CD8-positive, alpha-beta memory T cell (primary cell): ENCODE results near the gene RFC3. TPM values are rescaled to one million over a fixed set of nuclear protein-coding genes. Genes with fewer than 3 reads are reported as not detected.

Experiments used
- CTCF ChIA-PET: fragments of 350-600 bp; sonication (Branson Sonifier 250); formaldehyde crosslinking; loops from one replicate; lab custom pipeline; 2021; ENCODE audit warnings: antibody characterized with exemption; lab: Charles Lee
- POLR2A ChIA-PET: fragments of 350-600 bp; sonication (Branson Sonifier 250); formaldehyde crosslinking; loops from one replicate; lab custom pipeline; 2021; ENCODE audit warnings: antibody characterized with exemption; lab: Charles Lee
- DNase-seq, 5 donors: peaks; one replicate each; pipeline versions ENCODE4 v3.0.0 to v3.0.0-alpha.2; 2020 to 2022; ENCODE audit warnings: mixed read lengths in 1 of 5
- H3K27ac ChIP-seq: one replicate; pipeline ENCODE4 v1.7.0; 2013; ENCODE audit warnings: low read depth, mild to moderate bottlenecking, low read length, moderate library complexity
- H3K27me3 ChIP-seq: 2 replicates; pipeline ENCODE4 v1.7.0; 2013; ENCODE audit warnings: low read length, mild to moderate bottlenecking; ENCODE audit not compliant: insufficient read depth, poor library complexity, severe bottlenecking
- H3K36me3 ChIP-seq: 2 replicates; pipeline ENCODE4 v1.7.0; 2013; ENCODE audit warnings: mild to moderate bottlenecking, low read length, moderate library complexity; ENCODE audit not compliant: insufficient read depth
- H3K4me1 ChIP-seq: 2 replicates; pipeline ENCODE4 v1.7.0; 2013; ENCODE audit warnings: mild to moderate bottlenecking, low read length, moderate library complexity; ENCODE audit not compliant: insufficient read depth
- H3K4me3 ChIP-seq: 2 replicates; pipeline ENCODE4 v1.7.0; 2013; ENCODE audit warnings: mild to moderate bottlenecking, low read length
- H3K9me3 ChIP-seq: 2 replicates; pipeline ENCODE4 v1.7.0; 2013; ENCODE audit warnings: mild to moderate bottlenecking, low read length
- H3K27ac Mint-ChIP-seq, 8 donors: one replicate each; pipeline ENCODE4 v1.8.0; 2020 to 2021; ENCODE audit warnings: mixed read lengths in 8 of 8, mild to moderate bottlenecking in 6 of 8, inconsistent platforms in 3 of 8, moderate library complexity in 3 of 8
- H3K27me3 Mint-ChIP-seq, 2 donors: one replicate each; pipeline ENCODE4 v1.8.0; 2020 to 2021; ENCODE audit warnings: mixed read lengths in 2 of 2, mild to moderate bottlenecking in 1 of 2, moderate library complexity in 1 of 2
- H3K36me3 Mint-ChIP-seq, 3 donors: one replicate each; pipeline ENCODE4 v1.8.0; 2020 to 2021; ENCODE audit warnings: mixed read lengths in 3 of 3, inconsistent platforms in 1 of 3, mild to moderate bottlenecking in 1 of 3
- H3K4me1 Mint-ChIP-seq, 3 donors: one replicate each; pipeline ENCODE4 v1.8.0; 2020 to 2021; ENCODE audit warnings: mixed read lengths in 3 of 3, inconsistent platforms in 1 of 3, mild to moderate bottlenecking in 1 of 3
- H3K4me3 Mint-ChIP-seq, 7 donors: one replicate each; pipeline ENCODE4 v1.8.0; 2020 to 2021; ENCODE audit warnings: mixed read lengths in 7 of 7, mild to moderate bottlenecking in 6 of 7, moderate library complexity in 4 of 7, inconsistent platforms in 2 of 7
- H3K9me3 Mint-ChIP-seq, 5 donors: one replicate each; pipeline ENCODE4 v1.8.0; 2020 to 2022; ENCODE audit warnings: mixed read lengths in 5 of 5, mild to moderate bottlenecking in 3 of 5, moderate library complexity in 2 of 5, inconsistent platforms in 1 of 5
- polyA plus RNA-seq: library from polyadenylated mRNA; unstranded; fragments of 300-500 nt; fragmentation: Illumina TruSeq; gene quantifications from one replicate; pipeline ENCODE4 v1.2.3, GENCODE V29; 2021
- total RNA-seq, 2 experiments: library from RNA; stranded (reverse); gene quantifications; one replicate each; pipeline ENCODE4 v1.2.3, GENCODE V29; 2021

RFC3 gene
- total and polyA plus RNA-seq, 3 experiments from 2014 or later = 3.4 to 59.2 (median 58.0) TPM

- peaks cover 0 to 22% (median 3%) of the 10 kb centered on the region in 3 donors for H3K36me3 Mint-ChIP-seq
- H3K36me3 ChIP-seq = no peaks in the 10 kb centered on the region
- CTCF ChIA-PET = no interaction called here
- H3K4me3 Mint-ChIP-seq = peak overlapping the region in 5 of 7 donors; percentile 38 to 78 (median 52)
- peak overlapping the region in 3 of 8 donors; percentile 10 to 38 (median 14) for H3K27ac Mint-ChIP-seq
- DNase-seq = no peak
- no peaks in the 10 kb centered on the region for H3K27me3 ChIP-seq
- POLR2A ChIA-PET = interaction anchor here (0.6 to 1.7 kb wide), 2 partner anchors 45 to 274 kb away, joined by 3 to 4 read pairs; no protein-coding TSS in a partner anchor
- H3K9me3 ChIP-seq = no peaks in the 10 kb centered on the region
- peaks cover 13% of the 10 kb centered on the region for H3K4me1 ChIP-seq
- H3K9me3 Mint-ChIP-seq = peaks cover 0 to 2% (median 0%) of the 10 kb centered on the region in 5 donors
- H3K4me3 ChIP-seq = no peak overlapping the region
- H3K4me1 Mint-ChIP-seq = peaks cover 17 to 21% (median 19%) of the 10 kb centered on the region in 3 donors
- H3K27ac ChIP-seq = no peak overlapping the region
- H3K27me3 Mint-ChIP-seq = peaks cover 0 to 4% of the 10 kb centered on the region in 2 donors
These were observed 1.0 kb upstream of the RFC3 start for GRCh38 chr13:33816912-33817311.

DNA sequence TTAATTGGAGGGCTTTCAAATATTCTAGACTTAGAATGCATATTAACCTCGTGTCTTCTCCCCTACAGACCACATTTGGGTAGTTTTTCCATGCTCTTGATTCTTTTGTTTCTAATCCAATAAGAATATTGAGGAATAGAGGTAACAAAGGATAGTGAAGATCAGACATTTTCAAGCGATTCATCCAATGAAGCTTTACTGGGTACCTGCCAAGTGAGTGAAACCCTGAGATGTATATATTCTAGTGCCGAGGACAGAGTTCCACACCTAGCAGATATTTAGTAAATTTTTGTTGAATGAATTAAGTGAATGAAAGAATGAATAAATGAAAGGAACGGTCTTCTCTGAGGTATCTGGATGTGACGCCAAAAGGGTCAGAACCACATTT, 442 bp upstream of the RFC3 start:
- no peaks in the 10 kb centered on the region for H3K27me3 ChIP-seq
- peak overlapping the region; percentile 84 to 97 (median 94) for H3K27ac Mint-ChIP-seq
- H3K4me1 ChIP-seq = peaks cover 13% of the 10 kb centered on the region
- DNase-seq = no peak
- CTCF ChIA-PET = interaction anchor here (0.5 to 1.7 kb wide), 6 partner anchors 9 to 1422 kb away, joined by 3 to 4 read pairs (median 3); no protein-coding TSS in a partner anchor
- H3K4me3 Mint-ChIP-seq = peak overlapping the region; percentile 86 to 98 (median 95)
- H3K27me3 Mint-ChIP-seq = peaks cover 0 to 4% of the 10 kb centered on the region in 2 donors
- H3K36me3 Mint-ChIP-seq = peaks cover 0 to 23% (median 3%) of the 10 kb centered on the region in 3 donors
- H3K27ac ChIP-seq = peak overlapping the region; percentile 64
- H3K9me3 ChIP-seq = no peaks in the 10 kb centered on the region
- H3K4me3 ChIP-seq = peak overlapping the region; percentile 86
- no peaks in the 10 kb centered on the region for H3K36me3 ChIP-seq
- peaks cover 0 to 2% (median 0%) of the 10 kb centered on the region in 5 donors for H3K9me3 Mint-ChIP-seq
- POLR2A ChIA-PET = interaction anchor here (0.6 to 1.7 kb wide), 3 partner anchors 44 to 275 kb away, joined by 3 to 4 read pairs (median 3); no protein-coding TSS in a partner anchor
- peaks cover 17 to 21% (median 19%) of the 10 kb centered on the region in 3 donors for H3K4me1 Mint-ChIP-seq

GRCh38 chr13:33825083-33825482, 7.1 kb downstream of the RFC3 start:
- Mint-ChIP-seq H3K9me3 (no peaks in the 10 kb centered on the region), H3K36me3 (peaks cover 0 to 56% (median 21%) of the 10 kb centered on the region in 3 donors), H3K27ac (peak overlapping the region in 1 of 8 donors; percentile 75), H3K4me3 (no peak overlapping the region), H3K4me1 (no peaks in the 10 kb centered on the region), H3K27me3 (no peaks in the 10 kb centered on the region)
- H3K4me3 ChIP-seq = no peak overlapping the region
- no peaks in the 10 kb centered on the region for H3K9me3 ChIP-seq
- no peaks in the 10 kb centered on the region for H3K36me3 ChIP-seq
- ChIA-PET POLR2A (no interaction called here), CTCF (no interaction called here)
- no peak overlapping the region for H3K27ac ChIP-seq
- no peaks in the 10 kb centered on the region for H3K4me1 ChIP-seq
- no peak for DNase-seq
- no peaks in the 10 kb centered on the region for H3K27me3 ChIP-seq

DNA sequence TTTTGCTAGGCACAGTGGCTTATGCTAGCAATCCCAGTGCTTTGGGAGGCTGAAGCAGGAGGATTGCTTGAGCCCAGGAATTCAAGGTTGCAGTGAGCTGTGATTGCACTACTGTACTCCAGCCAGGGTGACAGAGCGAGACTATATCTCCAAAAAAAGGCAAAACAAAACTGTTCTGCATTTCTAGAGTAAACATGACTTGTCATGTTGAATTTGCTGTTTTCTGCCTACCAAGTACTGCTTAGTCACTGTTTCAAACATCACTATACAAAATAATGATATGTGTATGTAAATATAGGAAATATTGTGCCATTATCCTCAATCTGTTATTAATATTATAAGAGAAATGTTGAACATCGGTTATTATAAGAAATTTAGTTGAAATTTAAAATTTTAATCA, 9.2 kb downstream of the RFC3 start:
- CTCF ChIA-PET = interaction anchor here (1.2 kb wide), 1 partner anchor 9 kb away, joined by 3 read pairs; the partner anchor contains the start of gene RFC3
- Mint-ChIP-seq H3K4me1 (no peaks in the 10 kb centered on the region), H3K27me3 (no peaks in the 10 kb centered on the region), H3K9me3 (no peaks in the 10 kb centered on the region), H3K27ac (no peak overlapping the region), H3K4me3 (no peak overlapping the region), H3K36me3 (peaks cover 0 to 61% (median 20%) of the 10 kb centered on the region in 3 donors)
- Histone ChIP-seq H3K4me1 (no peaks in the 10 kb centered on the region), H3K4me3 (no peak overlapping the region), H3K27me3 (no peaks in the 10 kb centered on the region), H3K36me3 (peaks cover 13% of the 10 kb centered on the region), H3K27ac (no peak overlapping the region), H3K9me3 (no peaks in the 10 kb centered on the region)
- POLR2A ChIA-PET = no interaction called here
- DNase-seq = no peak

DNA sequence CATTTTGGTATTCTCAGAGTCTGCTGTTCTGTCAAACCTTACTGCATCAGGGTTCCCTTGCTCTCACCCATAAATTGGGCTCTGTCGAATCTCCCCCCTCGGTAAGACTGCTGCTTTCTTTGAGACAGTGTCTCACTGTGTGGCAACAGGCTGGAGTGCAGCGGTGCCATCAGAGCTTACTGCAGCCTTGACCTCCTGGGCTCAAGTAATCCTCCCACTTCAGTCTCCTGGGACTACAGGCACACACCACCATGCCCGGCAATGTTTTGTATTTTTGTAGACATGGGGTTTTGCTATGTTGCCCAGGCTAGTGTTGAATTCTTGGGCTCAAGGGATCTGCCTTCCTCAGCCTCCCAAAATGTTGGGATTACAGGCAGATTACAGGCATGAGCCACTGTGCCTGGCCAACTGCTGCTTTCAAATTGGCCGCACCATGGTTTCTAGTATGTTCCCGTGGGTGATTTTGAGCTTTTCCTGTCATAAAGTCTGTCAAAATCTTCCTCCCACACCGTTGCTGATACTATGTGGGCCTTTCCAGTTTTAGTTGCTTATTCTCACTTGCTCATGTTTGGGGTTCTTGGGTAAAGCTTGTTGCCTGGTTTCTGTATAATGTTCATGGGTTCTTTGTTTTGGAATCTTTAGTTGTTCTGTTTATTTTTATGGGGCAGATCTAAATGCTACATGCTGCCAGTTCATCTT, 10.6 kb downstream of the RFC3 start:
- H3K9me3 Mint-ChIP-seq = no peaks in the 10 kb centered on the region
- Histone ChIP-seq H3K27ac (no peak overlapping the region), H3K9me3 (no peaks in the 10 kb centered on the region), H3K27me3 (no peaks in the 10 kb centered on the region), H3K4me3 (no peak overlapping the region), H3K36me3 (peaks cover 13% of the 10 kb centered on the region), H3K4me1 (no peaks in the 10 kb centered on the region)
- no peaks in the 10 kb centered on the region for H3K27me3 Mint-ChIP-seq
- POLR2A ChIA-PET = no interaction called here
- CTCF ChIA-PET = interaction anchor here (1.2 kb wide), 1 partner anchor 10 kb away, joined by 3 read pairs; the partner anchor contains the start of gene RFC3
- no peak for DNase-seq
- peak overlapping the region in 2 of 8 donors; percentile 58 to 75 for H3K27ac Mint-ChIP-seq
- peaks cover 0 to 60% (median 20%) of the 10 kb centered on the region in 3 donors for H3K36me3 Mint-ChIP-seq
- no peak overlapping the region for H3K4me3 Mint-ChIP-seq
- H3K4me1 Mint-ChIP-seq = no peaks in the 10 kb centered on the region

DNA sequence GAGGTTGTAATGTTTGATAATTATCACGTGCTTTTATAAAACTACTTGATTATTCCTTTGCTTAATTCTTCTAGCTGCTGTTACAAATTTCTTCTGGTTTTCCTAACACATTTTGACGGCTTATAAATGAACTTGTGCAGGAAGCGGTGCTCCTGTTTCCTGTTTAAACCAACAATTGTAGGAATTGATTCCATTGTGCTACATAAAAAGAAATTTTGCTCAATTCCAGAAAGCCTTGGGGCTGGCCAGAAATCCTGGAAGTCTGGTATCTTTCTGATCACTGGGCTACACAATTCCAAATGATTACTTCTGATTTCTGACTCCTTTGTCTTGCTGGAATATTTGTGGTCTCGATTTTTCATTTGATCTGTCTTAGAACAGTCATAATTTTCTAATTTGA, 14.9 kb downstream of the RFC3 start:
- H3K27ac Mint-ChIP-seq = no peak overlapping the region
- H3K4me1 Mint-ChIP-seq = no peaks in the 10 kb centered on the region
- no peak for DNase-seq
- POLR2A ChIA-PET = no interaction called here
- CTCF ChIA-PET = no interaction called here
- Histone ChIP-seq H3K9me3 (no peaks in the 10 kb centered on the region), H3K4me1 (no peaks in the 10 kb centered on the region), H3K27ac (no peak overlapping the region), H3K27me3 (no peaks in the 10 kb centered on the region), H3K4me3 (no peak overlapping the region), H3K36me3 (peaks cover 13% of the 10 kb centered on the region)
- no peaks in the 10 kb centered on the region for H3K27me3 Mint-ChIP-seq
- H3K36me3 Mint-ChIP-seq = peaks cover 3 to 69% (median 25%) of the 10 kb centered on the region in 3 donors
- no peaks in the 10 kb centered on the region for H3K9me3 Mint-ChIP-seq
- H3K4me3 Mint-ChIP-seq = no peak overlapping the region

- peaks cover 3 to 49% (median 23%) of the 10 kb centered on the region in 3 donors for H3K36me3 Mint-ChIP-seq
- H3K4me3 Mint-ChIP-seq = no peak overlapping the region
- Histone ChIP-seq H3K36me3 (no peaks in the 10 kb centered on the region), H3K27me3 (no peaks in the 10 kb centered on the region), H3K27ac (no peak overlapping the region), H3K4me3 (no peak overlapping the region), H3K9me3 (no peaks in the 10 kb centered on the region), H3K4me1 (no peaks in the 10 kb centered on the region)
- peak overlapping the region in 2 of 8 donors; percentile 2 to 16 for H3K27ac Mint-ChIP-seq
- ChIA-PET POLR2A (no interaction called here), CTCF (no interaction called here)
- H3K4me1 Mint-ChIP-seq = no peaks in the 10 kb centered on the region
- H3K27me3 Mint-ChIP-seq = no peaks in the 10 kb centered on the region
- DNase-seq = no peak
- no peaks in the 10 kb centered on the region for H3K9me3 Mint-ChIP-seq
These were observed 20.7 kb downstream of the RFC3 start for GRCh38 chr13:33838647-33839046.

GRCh38 chr13:33840402-33840801, 22.5 kb downstream of the RFC3 start:
- Histone ChIP-seq H3K27me3 (no peaks in the 10 kb centered on the region), H3K9me3 (no peaks in the 10 kb centered on the region), H3K4me3 (no peak overlapping the region), H3K36me3 (no peaks in the 10 kb centered on the region), H3K27ac (no peak overlapping the region), H3K4me1 (no peaks in the 10 kb centered on the region)
- Mint-ChIP-seq H3K4me1 (no peaks in the 10 kb centered on the region), H3K9me3 (no peaks in the 10 kb centered on the region), H3K36me3 (peaks cover 0 to 34% (median 18%) of the 10 kb centered on the region in 3 donors), H3K27me3 (no peaks in the 10 kb centered on the region), H3K27ac (no peak overlapping the region), H3K4me3 (no peak overlapping the region)
- no peak for DNase-seq
- ChIA-PET CTCF (no interaction called here), POLR2A (no interaction called here)
